ENCODE results near the gene MEGF10.

The MEGF10 gene

DNA sequence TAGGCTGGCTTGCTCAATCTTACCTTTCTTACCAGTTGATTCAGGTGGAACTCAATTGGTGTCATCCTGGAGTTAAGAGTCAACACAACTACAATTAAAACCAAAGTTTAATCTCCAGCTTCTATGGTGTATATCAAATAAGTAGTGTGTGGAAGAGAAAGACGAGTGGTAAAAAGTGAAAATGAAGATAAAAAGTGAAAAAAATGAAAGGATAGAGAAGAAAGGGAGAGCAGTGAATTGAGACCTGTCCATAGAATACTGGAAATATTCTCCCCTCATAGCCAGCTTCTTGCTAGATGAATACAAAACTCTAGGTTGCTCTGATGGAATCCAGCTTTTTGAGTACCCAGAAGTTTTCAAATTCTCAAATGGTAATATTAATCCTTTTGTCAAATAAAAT is 76.4 kb downstream of the MEGF10 start:
- no peak for DNase-seq (ENCODE audit: low read depth in 1 of 2, low spot score in 1 of 2)

DNA sequence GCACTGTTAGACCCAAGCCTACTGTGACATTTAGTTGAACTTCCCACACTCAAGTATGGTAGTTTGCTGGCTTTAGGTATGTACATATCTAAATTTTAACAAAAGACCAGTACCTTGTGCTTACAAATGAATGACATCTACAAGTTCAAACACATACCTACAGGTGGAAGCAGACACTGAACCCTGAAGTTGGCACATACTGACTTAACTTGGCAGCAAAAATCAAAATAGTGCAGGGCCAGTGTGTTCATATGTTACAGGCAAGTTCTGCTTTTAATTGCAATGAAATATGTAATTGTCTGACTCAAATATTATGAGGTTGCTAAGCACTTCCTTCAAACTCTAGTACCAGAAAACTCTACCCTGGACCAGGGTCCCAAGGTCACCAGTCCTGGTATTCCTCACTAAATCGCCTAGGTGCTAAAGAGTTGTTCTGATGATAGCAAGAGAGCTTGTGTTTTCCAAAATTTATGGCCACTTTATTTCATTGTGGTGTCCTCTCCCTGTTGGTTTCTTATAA is 77.4 kb downstream of the MEGF10 start:
- no peak for DNase-seq (ENCODE audit: low read depth in 1 of 2, low spot score in 1 of 2)

DNA sequence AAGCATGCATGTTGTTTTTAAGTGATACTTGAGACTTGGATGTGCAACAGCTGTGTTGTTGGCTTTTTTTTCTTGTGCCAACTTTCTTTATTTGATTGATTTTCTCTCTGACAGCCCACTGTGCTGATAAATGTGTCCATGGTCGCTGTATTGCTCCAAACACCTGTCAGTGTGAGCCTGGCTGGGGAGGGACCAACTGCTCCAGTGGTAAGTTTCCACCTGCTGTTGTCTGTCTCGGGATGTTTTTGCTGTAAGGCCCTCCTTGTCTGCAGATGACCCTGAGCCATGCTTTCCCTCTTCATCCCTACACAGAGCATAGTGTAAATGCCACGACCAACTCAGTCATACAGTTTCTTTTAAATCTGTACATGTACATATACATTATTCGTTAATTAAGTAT is 79.2 kb downstream of the MEGF10 start:
- no peak for DNase-seq (ENCODE audit: low read depth in 1 of 2, low spot score in 1 of 2)

DNA sequence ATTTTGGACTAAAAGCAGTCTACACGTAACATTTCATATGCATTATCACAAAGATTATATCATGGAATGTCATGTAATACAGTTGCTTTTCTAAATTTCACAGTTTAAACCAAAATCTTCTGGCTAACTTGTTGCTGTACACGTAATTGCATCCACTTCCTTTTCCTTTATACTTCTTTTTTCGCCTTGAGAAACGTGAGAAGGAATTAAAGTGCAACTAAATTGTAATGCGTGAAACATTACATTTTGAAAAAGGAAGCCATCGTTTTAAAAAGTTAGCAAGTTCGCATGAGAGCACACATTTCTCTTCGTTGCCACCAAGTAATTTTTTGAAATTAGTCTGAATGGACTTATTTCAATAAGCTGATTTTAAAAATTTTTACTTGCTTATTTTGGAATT is 80.0 kb downstream of the MEGF10 start:
- DNase-seq (ENCODE audit: low read depth in 1 of 2, low spot score in 1 of 2) = no peak

DNA sequence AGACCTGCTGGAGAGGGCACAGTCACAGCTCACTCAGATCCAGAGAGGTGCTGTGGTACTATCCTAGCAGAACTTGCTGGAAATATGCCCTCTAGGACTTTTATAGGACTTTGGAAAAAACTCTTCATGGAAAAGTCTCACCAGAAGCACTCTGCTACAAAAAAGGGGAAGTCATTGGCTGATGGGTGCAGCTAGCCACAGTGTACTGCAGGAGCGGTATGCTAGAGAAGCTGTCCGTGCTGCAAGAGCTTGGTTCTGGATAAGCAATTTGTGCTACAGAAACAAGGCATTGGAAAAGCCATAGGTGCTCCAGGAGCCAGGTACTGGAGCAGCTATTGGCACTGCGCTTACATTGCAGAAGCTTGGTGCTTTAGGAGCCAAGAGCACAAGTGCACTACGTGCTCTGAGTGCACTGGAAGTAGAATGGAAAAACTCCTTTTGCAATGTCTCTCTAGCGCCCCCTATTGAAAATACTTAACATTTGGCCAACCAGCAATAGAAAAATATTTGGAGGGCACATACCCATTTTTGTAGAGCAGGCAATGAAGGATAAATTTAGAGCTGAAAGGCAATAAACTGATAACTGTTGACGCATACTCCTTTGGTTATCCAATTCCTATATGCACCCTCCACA is 83.4 kb downstream of the MEGF10 start:
- no peak for DNase-seq (ENCODE audit: low read depth in 1 of 2, low spot score in 1 of 2)

DNA sequence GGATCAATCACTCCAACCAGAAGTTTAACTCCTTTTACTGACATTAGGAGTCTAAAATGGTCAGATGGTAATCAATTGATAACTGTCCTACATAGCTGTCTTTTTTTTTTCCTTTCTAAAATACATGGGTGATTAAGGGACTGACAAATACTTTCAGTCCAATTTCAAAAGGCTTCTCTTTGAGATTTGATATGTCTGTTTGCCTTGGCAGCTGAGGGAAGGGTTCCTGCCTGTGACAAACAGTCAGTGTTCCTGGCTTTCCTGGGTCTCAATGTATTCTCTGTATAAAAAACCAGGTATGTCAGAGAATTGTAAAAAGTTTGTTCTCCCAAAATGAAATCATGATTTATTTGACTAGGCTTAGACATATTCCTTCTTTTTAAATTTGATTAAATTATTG is 84.5 kb downstream of the MEGF10 start:
- DNase-seq (ENCODE audit: low read depth in 1 of 2, low spot score in 1 of 2) = no peak

DNA sequence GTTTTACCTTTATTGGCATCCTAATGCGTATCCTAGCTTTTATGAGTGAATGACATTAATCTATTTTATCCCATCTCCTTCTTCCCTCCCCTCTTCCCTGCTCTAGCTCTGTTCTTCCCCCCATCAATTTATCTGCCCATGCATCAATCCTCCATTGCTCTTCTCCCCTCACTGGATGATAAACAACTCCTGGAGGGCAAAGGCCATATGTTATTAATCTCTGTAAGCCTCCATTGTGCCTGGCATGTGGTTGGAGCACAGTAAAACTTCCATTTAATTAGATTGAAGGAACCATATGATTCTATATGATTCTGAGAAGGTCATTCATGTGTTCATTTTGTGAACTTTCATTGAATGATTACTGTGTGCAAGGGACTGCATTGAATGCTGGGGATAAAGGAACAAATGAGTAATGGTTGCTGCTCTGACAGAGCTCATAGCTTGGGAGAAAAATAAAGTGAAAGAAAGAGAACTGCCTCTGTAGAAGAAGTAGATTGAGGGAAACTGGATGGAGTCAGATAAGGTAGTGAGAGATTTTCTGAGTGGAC is 85.0 kb downstream of the MEGF10 start:
- DNase-seq (ENCODE audit: low read depth in 1 of 2, low spot score in 1 of 2) = no peak

DNA sequence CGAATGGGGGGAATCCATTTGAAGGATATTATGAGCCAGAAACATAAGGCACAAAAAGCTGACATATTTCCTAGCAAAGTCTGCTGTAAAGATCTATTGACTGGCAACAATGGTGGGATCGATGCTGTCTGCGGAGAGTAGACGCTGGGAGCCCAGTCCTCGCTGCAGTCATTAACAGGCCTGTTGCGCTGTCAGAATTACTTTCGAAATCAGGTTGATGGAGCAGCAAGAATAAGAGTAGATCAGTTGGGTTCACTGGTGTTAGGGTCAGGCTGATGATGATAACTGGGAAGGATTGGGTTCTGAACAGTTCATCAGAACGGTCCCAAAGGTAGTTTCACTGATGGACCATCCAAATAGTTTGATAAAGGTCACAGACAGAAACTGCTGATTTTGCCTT is 87.1 kb downstream of the MEGF10 start:
- no peak for DNase-seq (ENCODE audit: low read depth in 1 of 2, low spot score in 1 of 2)

DNA sequence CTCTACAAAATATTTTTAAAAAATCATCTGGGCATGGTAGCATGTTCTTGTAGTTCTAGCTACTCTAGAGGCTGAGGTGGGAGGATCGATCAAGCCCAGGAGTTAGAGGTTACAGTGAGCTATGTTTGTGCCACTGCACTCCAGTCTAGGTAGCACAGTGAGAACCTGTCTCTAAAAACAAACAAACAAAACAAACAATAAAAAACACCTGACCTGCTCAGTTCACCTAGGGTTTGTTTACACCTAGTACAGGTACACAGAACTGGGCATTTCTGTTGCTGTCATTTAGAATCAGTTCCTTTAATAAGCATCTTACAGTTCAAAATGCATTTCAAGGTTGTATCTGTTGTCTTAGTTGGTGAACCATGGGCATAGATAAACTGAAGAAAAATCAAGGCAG is 95.3 kb downstream of the MEGF10 start:
- DNase-seq (ENCODE audit: low read depth in 1 of 2, low spot score in 1 of 2) = no peak

DNA sequence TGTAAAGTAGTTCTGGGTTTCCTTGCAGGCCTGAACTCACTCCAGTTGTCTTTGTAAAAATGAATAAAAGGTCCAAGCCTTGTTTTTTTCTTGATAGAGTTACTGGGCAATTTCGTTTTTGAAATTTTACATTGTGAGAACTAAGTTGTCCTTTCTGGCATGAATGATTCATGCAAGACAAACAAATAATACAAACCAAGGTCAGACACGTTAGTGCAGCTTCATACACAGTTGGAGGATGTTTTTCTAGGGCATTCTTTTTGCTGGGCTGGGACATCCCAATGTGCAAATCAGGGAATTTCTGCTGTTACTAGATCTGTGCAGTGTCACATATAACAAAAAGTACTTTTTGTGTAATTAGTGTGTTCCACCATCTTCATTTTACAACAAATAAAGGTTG is 96.0 kb downstream of the MEGF10 start:
- no peak for DNase-seq (ENCODE audit: low read depth in 1 of 2, low spot score in 1 of 2)

DNA sequence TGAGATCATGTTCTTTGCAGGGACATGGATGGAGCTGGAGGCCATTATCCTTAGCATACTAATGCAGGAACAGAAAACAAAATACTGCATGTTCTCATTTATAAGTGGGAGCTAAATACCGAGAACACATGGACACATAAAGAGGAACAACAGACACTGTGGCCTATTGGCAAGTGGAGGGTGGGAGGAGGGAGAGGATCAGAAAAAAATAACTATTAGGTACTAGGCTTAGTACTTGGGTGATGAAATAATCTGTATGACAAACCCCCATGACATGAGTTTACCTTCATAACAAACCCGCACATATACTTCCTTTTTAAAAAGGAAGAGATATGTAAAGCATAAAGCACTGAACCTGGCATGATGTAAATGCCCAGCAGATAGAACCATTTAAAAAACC is 99.0 kb downstream of the MEGF10 start:
- no peak for DNase-seq (ENCODE audit: low read depth in 1 of 2, low spot score in 1 of 2)

DNA sequence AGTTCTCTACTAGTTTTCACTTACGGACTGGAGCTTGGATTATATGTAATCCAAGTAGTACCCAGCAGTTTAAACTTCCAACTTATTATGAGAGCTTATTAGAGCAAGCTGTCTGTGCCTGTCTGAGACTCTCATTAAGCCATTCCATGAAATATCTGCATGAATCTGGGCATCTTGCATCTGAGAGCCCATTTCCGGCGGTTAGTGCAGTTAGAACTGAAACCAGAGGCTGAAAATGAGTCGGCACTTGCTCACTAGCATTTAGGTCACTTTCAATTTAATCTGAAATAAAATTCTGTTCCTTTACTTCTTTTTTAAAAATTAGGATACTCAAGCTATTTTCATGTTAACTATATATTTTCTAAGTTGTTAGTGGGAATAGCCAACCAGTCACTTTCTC is 102.2 kb downstream of the MEGF10 start:
- DNase-seq (ENCODE audit: low read depth in 1 of 2, low spot score in 1 of 2) = no peak

DNA sequence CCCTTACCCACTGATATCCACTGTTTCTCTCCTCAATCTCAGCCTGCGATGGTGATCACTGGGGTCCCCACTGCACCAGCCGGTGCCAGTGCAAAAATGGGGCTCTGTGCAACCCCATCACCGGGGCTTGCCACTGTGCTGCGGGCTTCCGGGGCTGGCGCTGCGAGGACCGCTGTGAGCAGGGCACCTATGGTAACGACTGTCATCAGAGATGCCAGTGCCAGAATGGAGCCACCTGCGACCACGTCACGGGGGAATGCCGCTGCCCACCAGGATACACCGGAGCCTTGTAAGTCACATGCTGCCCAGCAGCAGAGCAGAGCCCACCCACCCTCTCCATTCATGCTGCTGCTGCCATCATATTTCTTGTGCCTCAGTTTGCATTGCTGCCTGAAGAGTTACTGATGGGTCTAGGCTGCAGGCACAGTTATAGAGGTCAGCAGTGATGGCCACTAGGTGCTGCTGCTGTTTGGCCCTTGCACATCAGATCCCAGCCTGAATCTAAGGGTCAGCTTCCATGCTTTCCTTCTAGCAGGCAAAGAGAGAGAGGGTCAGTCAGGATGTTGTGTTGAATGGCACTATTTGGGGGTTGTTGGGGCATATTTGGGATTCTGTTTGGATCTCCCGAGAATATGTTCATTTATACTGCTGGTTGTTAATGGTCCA is 106.0 kb downstream of the MEGF10 start:
- DNase-seq (ENCODE audit: low read depth in 1 of 2, low spot score in 1 of 2) = no peak

DNA sequence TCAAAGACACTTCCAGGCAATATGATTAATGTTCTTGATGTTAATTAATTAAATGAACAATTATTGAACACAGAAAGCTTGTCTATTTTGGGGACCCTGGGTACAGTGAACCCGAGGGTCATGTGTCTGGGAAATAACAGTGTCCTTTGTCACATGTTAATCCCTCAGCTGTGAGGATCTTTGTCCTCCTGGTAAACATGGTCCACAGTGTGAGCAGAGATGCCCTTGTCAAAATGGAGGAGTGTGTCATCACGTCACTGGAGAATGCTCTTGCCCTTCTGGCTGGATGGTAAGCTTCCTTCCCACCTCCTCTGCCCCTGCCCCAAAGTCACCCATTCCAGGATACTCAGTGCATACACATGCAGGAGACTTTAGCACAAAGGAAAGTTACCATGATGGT is 107.9 kb downstream of the MEGF10 start:
- no peak for DNase-seq (ENCODE audit: low read depth in 1 of 2, low spot score in 1 of 2)

DNA sequence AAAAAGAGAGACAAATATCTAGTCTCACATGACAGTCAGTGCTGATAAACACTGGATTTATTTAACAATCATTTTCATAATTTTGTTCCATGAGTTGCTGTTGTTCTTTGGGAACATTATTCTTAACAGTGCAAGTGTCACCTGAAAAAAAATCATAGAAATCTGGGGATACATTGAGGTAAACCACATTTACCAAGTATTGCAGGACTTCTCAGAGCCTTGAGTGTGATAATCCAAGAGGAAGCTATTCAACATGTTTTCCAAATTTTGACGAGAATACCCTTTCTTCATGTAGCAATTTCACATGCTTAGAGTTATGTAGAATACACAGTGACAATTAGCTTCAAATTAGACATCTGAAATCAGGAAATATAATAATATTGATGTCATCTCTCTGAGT is 108.5 kb downstream of the MEGF10 start:
- no peak for DNase-seq (ENCODE audit: low read depth in 1 of 2, low spot score in 1 of 2)

DNA sequence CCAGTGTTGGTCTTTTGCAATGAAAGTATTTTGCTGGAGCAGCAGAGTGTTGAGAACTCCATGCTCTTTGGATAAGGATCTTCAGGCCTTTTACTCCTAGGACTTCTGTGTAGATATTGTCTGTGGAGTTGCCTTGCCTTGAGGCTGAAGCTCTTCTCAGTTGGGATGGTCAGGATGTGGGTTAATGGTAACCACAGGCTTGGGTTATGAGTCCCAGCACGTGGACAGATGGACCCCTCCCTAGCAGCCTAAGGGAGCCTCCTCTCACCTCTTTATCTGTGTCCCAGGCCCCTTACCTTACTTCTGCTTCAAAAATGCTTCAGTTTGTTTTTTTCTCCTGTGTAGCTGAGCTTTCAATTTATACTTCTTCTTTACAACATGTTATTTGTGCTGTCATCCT is 109.9 kb downstream of the MEGF10 start:
- DNase-seq (ENCODE audit: low read depth in 1 of 2, low spot score in 1 of 2) = no peak

DNA sequence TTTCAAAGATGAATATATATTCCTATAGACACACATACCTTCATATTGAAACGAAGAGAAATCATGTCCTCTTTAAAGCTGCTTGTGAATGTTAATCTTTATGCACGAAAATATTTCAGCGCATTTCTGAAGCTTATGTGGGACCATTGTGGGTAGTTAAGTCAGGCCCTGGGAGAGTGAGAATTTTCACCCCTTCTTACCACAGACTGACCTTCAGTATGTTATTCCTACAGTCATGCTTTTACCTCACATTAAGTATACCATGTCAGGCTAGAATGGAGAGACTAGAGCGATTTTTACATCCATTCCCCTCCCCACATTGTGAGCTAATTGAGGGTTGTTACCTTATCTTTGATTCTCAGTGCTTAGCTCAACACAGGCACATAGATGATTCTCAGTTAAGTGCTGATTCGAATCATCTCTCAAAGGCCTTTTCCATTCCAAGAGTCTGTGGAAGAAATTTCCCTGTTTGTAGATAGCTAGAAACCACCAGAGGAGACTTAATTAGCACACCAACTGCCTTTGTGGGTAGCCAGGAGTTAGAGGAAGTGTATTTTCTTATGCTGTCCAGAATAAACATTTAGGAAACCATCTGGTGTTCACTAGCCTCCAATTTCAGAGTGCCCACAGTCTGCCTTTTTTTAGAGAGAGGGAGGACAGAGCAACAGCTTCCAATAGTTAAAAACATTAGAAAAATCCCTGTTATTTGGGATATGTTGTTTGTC is 110.5 kb downstream of the MEGF10 start:
- DNase-seq (ENCODE audit: low read depth in 1 of 2, low spot score in 1 of 2) = no peak

DNA sequence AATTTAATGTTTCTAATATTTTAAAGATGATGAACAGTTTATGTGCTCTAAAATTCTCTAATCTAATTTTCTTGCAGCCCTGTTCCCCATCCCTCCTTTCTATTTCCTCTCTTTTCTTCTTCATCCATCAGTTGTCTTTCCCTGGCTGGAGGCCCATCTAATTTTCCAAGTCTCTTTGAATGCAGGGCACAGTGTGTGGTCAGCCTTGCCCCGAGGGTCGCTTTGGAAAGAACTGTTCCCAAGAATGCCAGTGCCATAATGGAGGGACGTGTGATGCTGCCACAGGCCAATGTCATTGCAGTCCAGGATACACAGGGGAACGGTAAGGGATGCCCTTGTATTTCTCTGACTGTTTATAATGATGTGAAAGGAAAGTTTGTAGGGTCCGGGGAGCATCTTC is 111.8 kb downstream of the MEGF10 start:
- DNase-seq (ENCODE audit: low read depth in 1 of 2, low spot score in 1 of 2) = no peak

DNA sequence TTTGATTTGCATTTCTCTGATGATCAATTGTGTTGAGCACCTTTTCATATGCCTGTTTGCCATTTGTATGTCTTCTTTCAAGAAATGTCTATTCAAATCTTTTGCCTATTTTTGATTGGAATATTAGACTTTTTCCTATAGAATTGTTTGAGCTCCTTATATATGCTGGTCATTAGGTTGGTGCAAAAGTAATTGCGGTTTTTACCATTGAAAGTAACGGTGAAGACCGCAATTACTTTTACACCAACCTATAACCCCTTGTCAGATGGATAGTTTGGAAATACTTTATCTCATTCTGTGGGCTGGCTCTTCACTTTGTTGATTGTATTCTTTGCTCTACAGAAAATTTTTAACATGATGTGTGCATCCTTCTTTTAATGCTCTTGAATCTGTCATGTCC is 113.6 kb downstream of the MEGF10 start:
- no peak for DNase-seq (ENCODE audit: low read depth in 1 of 2, low spot score in 1 of 2)

DNA sequence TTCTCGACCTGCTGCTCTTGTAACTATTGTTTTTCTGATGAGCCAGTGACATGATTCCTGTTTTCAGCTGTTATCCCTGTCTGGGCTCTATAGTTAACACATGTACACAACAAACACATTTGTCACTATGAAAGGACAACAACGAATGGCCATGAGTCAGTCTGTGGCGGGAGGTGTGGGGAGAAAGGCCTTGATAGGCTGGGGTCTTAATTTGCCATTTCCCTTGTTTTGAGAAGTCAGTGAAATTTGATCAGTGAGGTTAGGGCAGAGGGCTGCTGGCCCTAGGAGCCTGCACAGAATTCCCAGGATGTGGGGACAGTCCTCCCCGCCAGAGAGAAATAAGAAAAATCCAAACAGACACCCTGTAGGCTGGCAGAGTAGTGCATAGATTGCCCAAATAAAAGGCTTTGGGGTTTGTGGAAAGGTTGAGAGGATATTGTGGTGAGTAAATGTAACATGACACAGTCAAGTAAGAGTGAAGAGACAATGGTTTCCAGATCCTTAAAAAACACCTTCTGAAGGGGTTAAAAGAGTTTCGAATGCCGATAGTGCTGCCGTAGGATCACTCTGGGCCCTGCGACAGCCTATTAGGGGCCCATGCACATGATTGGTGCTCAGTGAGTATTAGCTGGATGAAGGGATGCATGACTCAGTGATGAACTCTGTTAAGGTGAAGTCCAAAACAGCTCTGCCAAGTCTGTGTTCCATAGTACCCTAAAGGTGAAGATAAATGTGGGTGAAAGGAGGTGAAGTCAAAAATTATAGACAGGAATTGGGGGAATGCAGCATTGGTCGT is 115.9 kb downstream of the MEGF10 start:
- no peak for DNase-seq (ENCODE audit: low read depth in 1 of 2, low spot score in 1 of 2)

DNA sequence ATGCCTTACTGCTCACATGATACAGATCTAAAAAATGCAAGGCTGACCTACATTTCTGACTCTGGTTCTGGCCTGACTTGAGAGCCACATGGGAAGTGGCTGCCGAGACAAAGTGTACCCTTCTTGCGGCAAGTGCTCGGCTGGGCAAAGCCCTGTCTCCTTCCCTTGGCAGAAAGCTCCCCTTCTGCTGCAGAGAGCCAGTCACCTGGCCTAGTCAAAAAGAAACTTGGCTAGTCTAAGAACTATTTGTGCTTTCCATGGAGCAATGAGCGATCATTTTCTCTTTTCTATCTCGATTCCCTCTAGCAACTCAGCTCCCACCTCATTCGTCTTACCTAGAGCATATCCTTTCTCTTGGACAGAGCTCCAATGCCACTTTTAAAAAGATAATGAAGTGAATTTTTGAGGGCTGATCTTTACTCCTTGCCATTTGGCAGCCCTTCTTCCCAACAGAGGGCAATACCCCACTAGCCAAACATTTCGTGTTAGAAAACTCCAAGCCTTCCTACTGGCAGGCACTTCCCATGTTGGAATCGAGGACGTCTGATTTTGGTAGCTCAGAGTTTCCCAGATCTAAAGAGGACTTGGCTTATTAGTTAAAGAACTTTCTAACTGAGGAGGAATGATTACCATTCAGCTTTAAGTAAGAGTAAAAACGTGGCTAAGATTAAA is 118.8 kb downstream of the MEGF10 start:
- no peak for DNase-seq (ENCODE audit: low read depth in 1 of 2, low spot score in 1 of 2)

Data from activated CD4-positive, alpha-beta T cell treated with anti-CD3 and anti-CD28 coated beads, Interleukin-2, amount 50 U/mL, for 24 hours (primary cell).